BLaER1 treated with 17β-estradiol and CSF1 and Interleukin-3, amounts not matched to agents 10 nM and 100 nM (cell line): ENCODE measurements around the gene COLEC11.

ENCODE experiments used
- H3K27ac ChIP-seq, 11 experiments: shearing (Covaris generic); formaldehyde crosslinking; 2 replicates each; pipeline ENCODE4 v1.8.1; 2022
- H3K27me3 ChIP-seq, 11 experiments: shearing (Covaris generic); formaldehyde crosslinking; 2 replicates each; pipeline ENCODE4 v1.8.1; 2022
- H3K36me3 ChIP-seq, 11 experiments: shearing (Covaris generic); formaldehyde crosslinking; 2 replicates each; pipeline ENCODE4 v1.8.1; 2022
- H3K4me1 ChIP-seq, 10 experiments: shearing (Covaris generic); formaldehyde crosslinking; 2 replicates each; pipeline ENCODE4 v1.8.1; 2022
- H3K4me2 ChIP-seq, 11 experiments: shearing (Covaris generic); formaldehyde crosslinking; 2 replicates each; pipeline ENCODE4 v1.8.1; 2022
- H3K4me3 ChIP-seq, 10 experiments: shearing (Covaris generic); formaldehyde crosslinking; 2 replicates each; pipeline ENCODE4 v1.8.1; 2022
- H3K9ac ChIP-seq, 11 experiments: shearing (Covaris generic); formaldehyde crosslinking; 2 replicates each; pipeline ENCODE4 v1.8.1; 2022
- H3K9me3 ChIP-seq, 11 experiments: shearing (Covaris generic); formaldehyde crosslinking; replicated peaks in 1 of 11; 2 replicates each; pipeline ENCODE4 v1.8.1; 2022
- H4K20me1 ChIP-seq, 11 experiments: shearing (Covaris generic); formaldehyde crosslinking; 2 replicates each; pipeline ENCODE4 v1.8.1; 2022
- Cebpa-rat ChIP-seq, 11 experiments: shearing (Covaris generic); IDR thresholded peaks; 2 replicates each; pipeline ENCODE4 v1.8.1; 2022

Gene COLEC11

GRCh38 chr2:3594493-3595281, at the start of gene COLEC11:
Gene COLEC11 (plus strand): TSS chr2:3595112. CDS start chr2:3604341, 9,229 bp downstream.
- Histone ChIP-seq H3K27ac (no peak within 1 kb of the TSS), H3K27me3 (no peaks in the 10 kb centered on the region), H3K4me3 (no peak within 1 kb of the TSS), H3K9me3 (peaks cover 0 to 13% (median 0%) of the 10 kb centered on the region in 11 experiments; a peak in 1 of 22 replicates), H3K36me3 (peaks cover 0 to 24% (median 13%) of the 10 kb centered on the region in 11 experiments; a peak in 11 of 22 replicates), H3K4me1 (peaks cover under 1 to 36% (median 15%) of the 10 kb centered on the region in 10 experiments; a peak in 17 of 20 replicates), H3K9ac (no peak within 1 kb of the TSS), H3K4me2 (peak within 1 kb of the TSS in 2 of 11 experiments; percentile 11 to 18; a peak in 1 of 22 replicates), H4K20me1 (peaks cover 0 to 3% (median 0%) of the 10 kb centered on the region in 11 experiments; a peak in 1 of 22 replicates)
- no peak for TF ChIP-seq Cebpa-rat (IDR thresholded peaks at IDR 0.05)

DNA sequence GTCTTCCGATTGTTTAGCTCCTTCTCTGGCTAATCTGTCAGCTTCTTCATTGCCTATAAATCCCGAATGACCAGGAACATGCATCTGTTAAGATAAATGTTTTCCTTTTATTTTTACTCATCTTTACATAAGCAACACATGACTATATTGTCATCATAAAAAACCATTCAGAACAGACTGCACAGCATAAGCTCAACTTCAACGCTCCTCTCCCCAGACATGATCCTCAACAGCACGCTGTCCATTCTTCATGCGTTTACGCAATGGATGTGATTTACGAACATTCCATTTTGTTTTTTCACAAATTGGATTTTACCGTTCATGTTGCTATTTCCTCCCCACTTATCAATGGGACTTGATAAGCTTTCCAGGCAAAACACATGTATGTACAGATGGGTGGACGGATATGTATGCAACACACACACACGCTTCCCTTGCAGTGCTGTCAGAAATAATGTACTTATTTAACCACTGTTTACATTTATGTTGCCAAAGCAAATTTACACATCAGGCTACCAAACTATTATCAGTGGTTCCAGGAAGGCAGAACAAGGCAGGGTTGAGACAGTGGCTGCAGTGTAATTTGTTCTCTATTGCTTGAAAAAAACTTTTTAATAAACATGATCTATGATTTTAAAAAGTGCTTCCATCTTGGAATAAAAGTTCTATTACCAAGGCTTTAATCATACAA, 49.0 kb upstream of the COLEC11 start:
- H3K4me1 ChIP-seq, result no peaks in the 10 kb centered on the region
- H3K27ac ChIP-seq, result no peak overlapping the region
- no peak overlapping the region for H3K4me2 ChIP-seq
- no peak overlapping the region for H3K4me3 ChIP-seq
- no peaks in the 10 kb centered on the region for H3K9me3 ChIP-seq
- H3K27me3 ChIP-seq, result no peaks in the 10 kb centered on the region
- peaks cover 0 to 52% (median 32%) of the 10 kb centered on the region in 11 experiments; a peak in 16 of 22 replicates for H4K20me1 ChIP-seq
- H3K36me3 ChIP-seq, result peaks cover 98 to 100% (median 99%) of the 10 kb centered on the region in 11 experiments
- no peak for TF ChIP-seq Cebpa-rat (IDR thresholded peaks at IDR 0.05)
- H3K9ac ChIP-seq, result no peak overlapping the region

GRCh38 chr2:3547915-3548314, 47.0 kb upstream of the COLEC11 start:
- Histone ChIP-seq H3K4me3 (no peak overlapping the region), H3K9me3 (no peaks in the 10 kb centered on the region), H4K20me1 (peaks cover 0 to 48% (median 18%) of the 10 kb centered on the region in 11 experiments; a peak in 16 of 22 replicates), H3K27ac (no peak overlapping the region), H3K4me1 (no peaks in the 10 kb centered on the region), H3K27me3 (no peaks in the 10 kb centered on the region), H3K36me3 (peaks cover 96 to 99% (median 98%) of the 10 kb centered on the region in 11 experiments), H3K9ac (no peak overlapping the region), H3K4me2 (no peak overlapping the region)
- no peak for TF ChIP-seq Cebpa-rat (IDR thresholded peaks at IDR 0.05)

DNA sequence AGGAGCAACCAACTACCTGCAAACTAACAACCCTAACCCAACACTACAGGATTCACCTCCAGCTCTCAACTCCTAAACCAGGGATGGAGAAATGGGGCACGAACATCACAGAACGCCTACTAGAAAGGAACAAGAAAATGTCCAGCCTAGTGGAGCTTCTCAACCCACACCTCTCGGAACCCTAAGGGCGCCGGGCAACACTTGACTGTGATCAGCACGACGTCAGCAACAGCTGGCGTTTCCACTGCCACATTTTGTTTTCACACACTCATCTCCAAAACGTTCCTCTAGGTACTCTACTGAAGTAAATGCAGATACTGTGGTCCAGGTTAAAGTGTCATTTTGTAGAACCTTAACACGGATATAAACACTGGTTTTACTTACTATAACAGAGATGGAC, 41.0 kb upstream of the COLEC11 start:
- H3K27ac ChIP-seq, result no peak overlapping the region
- TF ChIP-seq Cebpa-rat (IDR thresholded peaks at IDR 0.05), result no peak
- H3K27me3 ChIP-seq, result no peaks in the 10 kb centered on the region
- H3K9me3 ChIP-seq, result no peaks in the 10 kb centered on the region
- H3K4me2 ChIP-seq, result no peak overlapping the region
- H3K9ac ChIP-seq, result peak overlapping the region in 2 of 11 experiments; percentile 28 to 34; a peak in 1 of 22 replicates
- peaks cover 13 to 24% (median 18%) of the 10 kb centered on the region in 10 experiments for H3K4me1 ChIP-seq
- peaks cover 0 to 32% (median 9%) of the 10 kb centered on the region in 11 experiments; a peak in 12 of 22 replicates for H4K20me1 ChIP-seq
- H3K36me3 ChIP-seq, result peaks cover 68 to 79% (median 76%) of the 10 kb centered on the region in 11 experiments
- no peak overlapping the region for H3K4me3 ChIP-seq

- Histone ChIP-seq H3K36me3 (peaks cover 33 to 52% (median 41%) of the 10 kb centered on the region in 11 experiments), H3K9ac (peak overlapping the region; percentile 93 to 98 (median 96)), H3K9me3 (no peaks in the 10 kb centered on the region), H4K20me1 (peaks cover 0 to 21% (median 7%) of the 10 kb centered on the region in 11 experiments; a peak in 10 of 22 replicates), H3K4me2 (peak overlapping the region; percentile 76 to 97 (median 92)), H3K4me3 (peak overlapping the region; percentile 79 to 99 (median 91)), H3K4me1 (peaks cover 35 to 46% (median 37%) of the 10 kb centered on the region in 10 experiments), H3K27me3 (no peaks in the 10 kb centered on the region), H3K27ac (peak overlapping the region; percentile 81 to 97 (median 94))
- no peak for TF ChIP-seq Cebpa-rat (IDR thresholded peaks at IDR 0.05)
These were observed 37.2 kb upstream of the COLEC11 start for GRCh38 chr2:3557639-3558204.

DNA sequence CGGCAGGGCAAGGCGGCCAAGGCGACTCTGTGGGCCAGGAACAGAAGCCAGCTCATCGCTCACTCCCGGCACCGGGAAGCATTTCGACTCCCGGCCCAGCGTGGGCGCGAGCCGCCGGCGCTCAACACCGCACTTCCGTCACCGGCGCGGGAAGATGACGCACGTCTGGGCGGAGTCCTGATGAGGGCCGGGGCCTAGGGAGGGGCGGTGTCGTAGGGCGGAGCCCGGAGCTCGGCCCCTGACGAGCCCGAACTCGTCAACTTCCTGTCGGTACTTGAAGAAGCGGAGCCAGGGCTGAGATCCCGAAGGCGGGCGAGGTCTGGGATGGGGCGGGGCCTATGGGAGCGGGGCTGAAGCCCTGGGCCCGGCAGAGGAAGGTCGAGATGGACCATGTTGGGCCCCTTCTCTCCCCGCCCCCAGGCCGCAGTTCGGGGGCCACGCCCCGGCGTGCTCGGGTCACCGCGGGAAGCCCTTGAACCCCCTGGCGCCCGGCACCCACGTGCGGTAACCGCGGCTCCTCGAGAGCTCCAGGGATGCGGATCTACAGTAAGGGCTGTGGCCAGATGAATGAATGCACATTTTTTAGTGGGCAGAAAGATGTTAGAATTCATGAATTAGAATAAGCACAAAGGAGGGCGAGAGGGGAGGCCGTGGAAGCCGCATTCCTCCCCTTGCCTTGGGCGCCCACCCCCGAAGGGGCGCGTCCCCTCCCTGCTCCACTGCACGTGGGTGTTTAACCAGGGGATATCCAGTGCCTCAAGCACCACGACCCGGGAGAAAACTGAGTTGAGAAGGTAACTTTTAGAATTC, 36.5 kb upstream of the COLEC11 start, which contains the start of gene RNASEH1:
Gene RNASEH1 (minus strand): TSS at position 129 of the 810 bp plus-strand sequence. CDS start 73 bp downstream, at position 56.
- Histone ChIP-seq H4K20me1 (peaks cover 0 to 14% (median 5%) of the 10 kb centered on the region in 11 experiments; a peak in 10 of 22 replicates), H3K27ac (peak within 1 kb of the TSS; percentile 81 to 97 (median 94)), H3K4me2 (peak within 1 kb of the TSS; percentile 86 to 97 (median 92)), H3K36me3 (peaks cover 30 to 45% (median 35%) of the 10 kb centered on the region in 11 experiments), H3K27me3 (no peaks in the 10 kb centered on the region), H3K9me3 (no peaks in the 10 kb centered on the region), H3K4me1 (peaks cover 39 to 49% (median 43%) of the 10 kb centered on the region in 10 experiments), H3K9ac (peak within 1 kb of the TSS; percentile 93 to 98 (median 96)), H3K4me3 (peak within 1 kb of the TSS; percentile 79 to 99 (median 91))
- TF ChIP-seq Cebpa-rat (IDR thresholded peaks at IDR 0.05), result no peak

GRCh38 chr2:3563521-3563976, 31.4 kb upstream of the COLEC11 start:
- peaks cover 36 to 63% (median 54%) of the 10 kb centered on the region in 10 experiments for H3K4me1 ChIP-seq
- no peaks in the 10 kb centered on the region for H4K20me1 ChIP-seq
- peak overlapping the region in 10 of 11 experiments; percentile 25 to 69 (median 55); a peak in 17 of 22 replicates for H3K27ac ChIP-seq
- peak overlapping the region; percentile 63 to 91 (median 78) for H3K4me2 ChIP-seq
- H3K36me3 ChIP-seq, result peaks cover 0 to 9% (median 0%) of the 10 kb centered on the region in 11 experiments; a peak in 3 of 22 replicates
- H3K9me3 ChIP-seq, result peaks cover 0 to 6% (median 0%) of the 10 kb centered on the region in 11 experiments; a peak in 3 of 22 replicates
- TF ChIP-seq Cebpa-rat (IDR thresholded peaks at IDR 0.05), result no peak
- H3K4me3 ChIP-seq, result peak overlapping the region in 3 of 10 experiments; percentile 15 to 25 (median 25); a peak in 5 of 20 replicates
- peak overlapping the region in 10 of 11 experiments; percentile 10 to 62 (median 41); a peak in 14 of 22 replicates for H3K9ac ChIP-seq
- no peaks in the 10 kb centered on the region for H3K27me3 ChIP-seq
